Activated naive CD4-positive, alpha-beta T cell treated with anti-CD3 and anti-CD28 coated beads, Interleukin-2, amount 10 ng/mL, durations not matched to agents 7 days and 5 days (primary cell): ENCODE results near the gene PDE6A.

Source experiments
- CTCF ChIA-PET: fragments of 350-600 bp; sonication (Branson Sonifier 250); formaldehyde crosslinking; loops from one replicate; lab custom pipeline; 2021; ENCODE audit warnings: antibody characterized with exemption; lab: Charles Lee
- DNase-seq: peaks from one replicate; pipeline ENCODE4 v3.0.0-alpha.2; 2020
- H3K27ac Mint-ChIP-seq: one replicate; pipeline ENCODE4 v1.8.0; 2021; ENCODE audit warnings: mild to moderate bottlenecking, moderate library complexity, mixed read lengths
- H3K27me3 Mint-ChIP-seq: one replicate; pipeline ENCODE4 v1.8.0; 2021; ENCODE audit warnings: mild to moderate bottlenecking, mixed read lengths
- H3K36me3 Mint-ChIP-seq: one replicate; pipeline ENCODE4 v1.8.0; 2021; ENCODE audit warnings: mixed read lengths
- H3K4me1 Mint-ChIP-seq: one replicate; pipeline ENCODE4 v1.8.0; 2021; ENCODE audit warnings: mixed read lengths
- H3K4me3 Mint-ChIP-seq: one replicate; pipeline ENCODE4 v1.8.0; 2021; ENCODE audit warnings: mild to moderate bottlenecking, moderate library complexity, mixed read lengths
- H3K9me3 Mint-ChIP-seq: one replicate; pipeline ENCODE4 v1.8.0; 2021; ENCODE audit warnings: mixed read lengths

Gene PDE6A

DNA sequence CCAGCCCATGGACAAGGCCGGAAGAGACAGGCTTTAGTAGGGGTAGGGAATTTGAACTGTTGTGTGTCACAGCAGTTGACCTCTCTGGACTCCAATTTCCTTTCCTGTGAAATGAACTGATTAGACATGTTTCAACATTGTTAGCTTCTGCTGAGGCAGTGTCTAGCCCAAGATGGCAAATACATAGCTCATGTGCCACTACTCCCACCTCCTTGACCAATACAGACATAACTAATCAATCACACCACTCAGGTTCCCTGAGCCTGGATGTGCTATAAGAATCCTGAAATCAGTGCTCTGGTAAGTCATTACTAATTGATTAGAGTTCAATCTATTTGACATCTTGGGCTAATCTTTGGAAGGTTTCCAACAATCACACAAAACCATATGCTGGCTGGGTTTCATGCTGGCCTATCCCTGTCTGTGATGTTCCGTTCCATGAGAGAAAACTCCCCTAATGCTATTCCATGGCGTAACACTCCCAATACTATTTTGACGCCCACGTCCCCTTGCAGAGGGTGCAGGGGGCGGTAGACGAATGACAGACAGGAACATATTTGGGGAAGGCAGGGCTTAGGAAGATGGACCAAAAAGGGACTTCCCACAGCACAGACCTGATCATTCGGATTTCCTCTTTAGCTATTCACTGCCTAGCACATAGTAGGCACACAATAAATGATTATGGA is 95.2 kb downstream of the PDE6A start:
- no peak for DNase-seq
- Mint-ChIP-seq H3K27me3 (no peaks in the 10 kb centered on the region), H3K9me3 (no peaks in the 10 kb centered on the region), H3K27ac (no peak overlapping the region), H3K36me3 (peaks cover 14% of the 10 kb centered on the region), H3K4me3 (no peak overlapping the region), H3K4me1 (no peaks in the 10 kb centered on the region)
- CTCF ChIA-PET, result interaction anchor here (0.9 to 16.6 kb wide), 5 partner anchors 12 to 141 kb away, joined by 3 to 188 read pairs (median 4); no protein-coding TSS in a partner anchor

DNA sequence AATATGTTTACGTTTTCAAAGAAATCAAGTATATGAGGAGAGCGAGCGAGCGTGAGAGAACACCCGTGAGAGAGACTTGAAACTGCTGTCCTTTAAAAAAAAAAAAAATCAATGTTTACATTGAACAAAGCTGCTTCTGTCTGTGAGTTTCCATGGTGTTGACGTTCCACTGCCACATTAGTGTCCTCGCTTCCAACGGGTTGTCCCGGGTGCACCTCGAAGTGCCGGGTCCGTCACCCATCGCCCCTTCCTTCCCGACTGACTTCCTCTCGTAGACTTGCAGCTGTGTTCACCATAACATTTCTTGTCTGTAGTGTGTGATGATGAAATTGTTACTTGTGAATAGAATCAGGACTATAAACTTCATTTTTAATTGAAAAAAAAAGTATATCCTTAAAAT is 97.0 kb downstream of the PDE6A start:
- CTCF ChIA-PET, result interaction anchor here (0.6 to 16.6 kb wide), 3 partner anchors 12 to 191 kb away, joined by 3 to 188 read pairs (median 8); no protein-coding TSS in a partner anchor
- H3K27ac Mint-ChIP-seq, result no peak overlapping the region

DNA sequence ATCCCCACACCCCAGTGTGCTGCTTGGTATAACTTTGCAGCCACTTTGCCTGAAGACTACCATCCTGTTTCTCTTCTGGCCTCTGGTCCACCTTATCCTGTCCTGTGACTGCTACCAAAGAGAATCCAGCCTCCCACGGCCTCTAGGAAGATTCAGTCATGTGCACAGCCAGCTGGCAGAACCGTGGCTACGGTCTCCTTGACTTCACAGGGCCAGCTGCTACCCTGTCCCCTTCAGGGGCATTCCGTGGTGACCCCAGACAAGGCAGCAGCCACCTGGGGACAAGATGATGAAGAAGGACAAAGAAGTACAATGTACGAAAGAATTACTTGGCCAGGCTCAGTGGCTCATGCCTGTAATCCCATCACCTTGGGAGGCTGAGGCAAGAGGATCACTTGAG is 98.6 kb downstream of the PDE6A start:
- H3K9me3 Mint-ChIP-seq, result no peaks in the 10 kb centered on the region
- CTCF ChIA-PET, result interaction anchor here (0.7 to 16.6 kb wide), 4 partner anchors 10 to 201 kb away, joined by 3 to 188 read pairs (median 4); no protein-coding TSS in a partner anchor
- no peak overlapping the region for H3K27ac Mint-ChIP-seq
- H3K36me3 Mint-ChIP-seq, result peaks cover 17% of the 10 kb centered on the region
- no peak for DNase-seq
- no peaks in the 10 kb centered on the region for H3K4me1 Mint-ChIP-seq
- no peaks in the 10 kb centered on the region for H3K27me3 Mint-ChIP-seq
- no peak overlapping the region for H3K4me3 Mint-ChIP-seq

More for the DNA sequence above, 97.0 kb downstream of the PDE6A start:
- no peaks in the 10 kb centered on the region for H3K9me3 Mint-ChIP-seq
- H3K27me3 Mint-ChIP-seq, result no peaks in the 10 kb centered on the region
- no peaks in the 10 kb centered on the region for H3K4me1 Mint-ChIP-seq
- no peak for DNase-seq
- no peak overlapping the region for H3K4me3 Mint-ChIP-seq
- H3K36me3 Mint-ChIP-seq, result peaks cover 17% of the 10 kb centered on the region

DNA sequence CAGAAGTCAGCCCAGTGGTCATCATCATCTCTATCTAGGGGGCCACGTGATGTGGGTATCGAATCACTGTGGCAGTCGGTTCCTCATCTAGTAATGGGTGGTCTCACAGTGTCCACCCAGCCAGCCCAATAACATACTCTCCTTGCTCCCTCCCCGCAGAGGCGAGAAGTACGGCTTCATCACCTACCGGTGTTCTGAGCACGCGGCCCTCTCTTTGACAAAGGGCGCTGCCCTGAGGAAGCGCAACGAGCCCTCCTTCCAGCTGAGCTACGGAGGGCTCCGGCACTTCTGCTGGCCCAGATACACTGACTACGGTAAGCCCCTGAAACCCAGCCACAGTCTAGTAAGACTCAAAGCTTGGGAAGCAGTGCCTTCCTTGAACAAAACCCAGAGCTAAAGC is 99.0 kb downstream of the PDE6A start:
- CTCF ChIA-PET, result interaction anchor here (0.7 to 16.6 kb wide), 4 partner anchors 10 to 201 kb away, joined by 3 to 188 read pairs (median 4); no protein-coding TSS in a partner anchor
- no peak for DNase-seq
- Mint-ChIP-seq H3K36me3 (peaks cover 17% of the 10 kb centered on the region), H3K4me1 (no peaks in the 10 kb centered on the region), H3K27ac (no peak overlapping the region), H3K9me3 (no peaks in the 10 kb centered on the region), H3K27me3 (no peaks in the 10 kb centered on the region), H3K4me3 (no peak overlapping the region)

DNA sequence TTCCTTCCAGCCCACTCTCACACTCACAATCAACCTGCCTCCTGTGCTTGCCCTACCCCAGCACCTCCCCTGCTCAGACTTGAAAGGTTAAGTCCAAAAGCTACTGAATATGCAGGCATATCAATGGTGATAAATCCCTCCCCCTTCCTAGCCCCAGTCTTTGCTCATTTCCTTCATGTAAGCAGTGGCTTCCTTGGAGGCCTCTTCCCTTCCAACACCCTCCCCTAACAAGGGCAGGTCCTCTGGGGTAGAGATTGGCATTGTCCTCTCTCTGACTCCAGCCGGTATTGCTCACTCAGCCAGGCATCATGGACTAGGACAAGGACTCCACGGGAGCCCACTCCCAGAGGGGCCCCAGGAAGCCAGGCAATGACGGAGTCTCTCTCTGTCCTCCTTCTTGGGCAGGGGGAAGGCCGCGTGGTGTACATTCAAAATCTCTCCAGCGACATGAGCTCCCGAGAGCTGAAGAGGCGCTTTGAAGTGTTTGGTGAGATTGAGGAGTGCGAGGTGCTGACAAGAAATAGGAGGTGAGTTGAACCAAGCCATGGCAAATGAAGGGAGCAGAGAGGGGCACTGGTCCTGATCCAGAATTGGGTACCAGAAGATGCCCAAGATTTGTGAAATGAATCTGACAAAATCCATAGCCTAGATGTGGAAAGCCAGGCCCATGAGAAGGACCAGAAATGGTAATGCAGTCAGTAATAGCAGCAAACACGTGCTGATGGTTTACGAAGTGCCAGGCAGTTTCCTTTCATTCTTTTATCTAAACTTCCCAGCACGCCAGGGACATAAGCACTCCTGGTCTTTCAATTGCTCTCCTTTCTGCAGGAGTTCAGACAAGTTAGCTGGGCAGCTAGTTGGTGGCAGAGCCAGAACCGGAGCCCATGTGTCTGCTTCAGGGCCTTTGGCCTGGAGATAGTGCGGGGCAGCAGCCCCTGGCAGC is 102.5 kb downstream of the PDE6A start:
- Mint-ChIP-seq H3K9me3 (no peaks in the 10 kb centered on the region), H3K27ac (peak overlapping the region; percentile 25), H3K27me3 (no peaks in the 10 kb centered on the region), H3K4me1 (no peaks in the 10 kb centered on the region), H3K4me3 (no peak overlapping the region), H3K36me3 (peaks cover 10% of the 10 kb centered on the region)
- DNase-seq, result no peak
- CTCF ChIA-PET, result interaction anchor here (1.4 to 16.6 kb wide), 3 partner anchors 6 to 148 kb away, joined by 6 to 188 read pairs (median 188); no protein-coding TSS in a partner anchor

DNA sequence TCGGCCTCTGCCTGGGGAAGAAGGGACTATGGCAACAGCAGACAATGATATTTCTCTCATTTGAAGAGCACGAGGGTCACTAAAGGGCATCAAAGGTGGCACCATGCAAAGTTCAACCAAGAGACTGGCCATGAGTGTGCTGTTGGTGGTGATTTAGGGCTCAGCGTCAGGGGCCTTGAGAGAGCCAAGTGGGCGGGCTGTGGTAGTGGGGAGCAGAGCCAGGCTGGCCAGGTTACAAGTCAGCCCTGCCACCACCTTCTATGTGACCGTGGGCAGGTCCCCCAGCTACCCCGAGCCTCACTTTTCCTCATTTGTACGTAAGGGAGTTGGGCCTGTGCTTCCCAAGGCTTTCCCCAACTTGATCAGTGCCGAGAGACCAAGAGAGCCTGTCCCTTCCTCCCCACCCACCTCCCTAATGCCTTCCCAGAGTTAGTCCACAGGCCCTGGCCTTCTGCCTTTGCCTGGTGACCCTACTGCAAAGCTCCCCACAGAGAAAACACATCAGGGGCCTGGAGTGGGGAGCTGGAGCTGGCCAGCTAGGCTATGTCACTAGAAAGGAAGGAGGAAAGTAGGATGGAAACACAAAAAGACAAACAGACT is 104.3 kb downstream of the PDE6A start:
- no peak for DNase-seq
- Mint-ChIP-seq H3K27me3 (no peaks in the 10 kb centered on the region), H3K27ac (no peak overlapping the region), H3K9me3 (no peaks in the 10 kb centered on the region), H3K4me1 (no peaks in the 10 kb centered on the region), H3K4me3 (no peak overlapping the region), H3K36me3 (peaks cover 5% of the 10 kb centered on the region)
- CTCF ChIA-PET, result interaction anchor here (0.6 to 13.9 kb wide), 6 partner anchors 9 to 204 kb away, joined by 3 to 219 read pairs (median 92); partner anchors contain the start of gene SLC26A2

DNA sequence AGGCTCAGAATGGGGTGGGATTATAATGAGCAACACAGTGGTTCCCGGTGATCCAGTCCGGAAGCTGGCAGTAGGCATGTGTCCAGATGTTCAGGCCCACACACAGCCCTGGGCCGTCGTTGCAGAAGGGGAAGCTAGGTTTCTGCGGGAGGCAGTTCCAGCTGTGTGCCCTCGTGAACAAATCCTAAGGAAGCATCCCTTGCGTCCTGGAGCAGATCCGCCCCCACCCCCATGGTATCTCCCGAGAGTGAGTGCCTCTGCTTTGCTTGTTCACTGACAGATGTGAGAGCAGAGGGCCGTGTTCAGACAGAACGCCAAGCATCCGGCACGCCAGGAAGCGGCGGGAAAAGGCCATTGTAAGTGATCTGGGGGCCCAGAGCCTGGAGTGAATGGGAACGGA is 104.8 kb downstream of the PDE6A start:
- Mint-ChIP-seq H3K36me3 (peaks cover 9% of the 10 kb centered on the region), H3K9me3 (no peaks in the 10 kb centered on the region), H3K4me1 (no peaks in the 10 kb centered on the region), H3K27ac (no peak overlapping the region), H3K27me3 (no peaks in the 10 kb centered on the region), H3K4me3 (no peak overlapping the region)
- CTCF ChIA-PET, result interaction anchor here (0.9 to 13.9 kb wide), 6 partner anchors 11 to 203 kb away, joined by 3 to 219 read pairs (median 104); partner anchors contain the start of gene SLC26A2
- no peak for DNase-seq

DNA sequence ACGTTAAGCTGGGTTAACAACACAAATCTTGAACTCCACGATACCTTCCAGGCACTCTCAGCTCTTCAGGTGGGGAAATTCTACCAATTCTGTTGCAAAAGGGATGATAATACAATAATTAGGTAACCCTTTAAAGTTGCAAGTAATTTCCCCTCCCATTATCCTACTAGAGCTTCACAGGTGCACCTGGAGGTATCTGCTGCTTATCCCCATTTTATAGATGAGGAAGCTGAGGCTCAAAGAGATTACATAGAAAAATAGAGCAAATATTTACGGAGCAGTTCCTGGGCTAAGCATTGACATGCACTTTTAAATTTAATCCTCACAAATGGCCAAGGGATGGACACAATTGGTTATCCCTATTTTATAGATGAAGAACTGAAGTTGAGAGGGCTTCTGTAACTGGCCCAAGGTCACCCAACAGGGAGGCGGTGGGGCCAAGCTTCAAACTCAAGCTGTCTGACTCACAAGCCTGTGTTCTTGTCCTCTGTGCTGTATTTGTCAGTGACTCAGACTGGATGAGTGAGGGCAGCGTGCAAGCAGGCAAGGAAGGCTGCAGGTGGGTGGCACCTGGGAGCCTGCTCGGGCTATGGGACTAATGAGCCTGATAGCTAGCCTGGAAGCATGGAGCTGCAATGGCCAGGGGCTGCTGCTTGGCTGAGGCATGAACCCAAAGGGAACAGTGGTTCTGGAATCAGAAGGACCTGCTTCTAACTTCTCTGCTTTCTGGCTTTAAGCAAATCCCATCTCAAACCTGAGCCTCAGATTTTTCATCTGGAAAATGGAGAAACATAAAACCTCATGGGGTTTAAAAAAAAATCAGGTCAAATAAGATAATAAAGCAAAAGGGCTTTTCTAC is 105.5 kb downstream of the PDE6A start:
- no peaks in the 10 kb centered on the region for H3K9me3 Mint-ChIP-seq
- DNase-seq, result no peak
- peaks cover 9% of the 10 kb centered on the region for H3K36me3 Mint-ChIP-seq
- H3K27me3 Mint-ChIP-seq, result no peaks in the 10 kb centered on the region
- H3K4me3 Mint-ChIP-seq, result no peak overlapping the region
- no peak overlapping the region for H3K27ac Mint-ChIP-seq
- H3K4me1 Mint-ChIP-seq, result no peaks in the 10 kb centered on the region
- CTCF ChIA-PET, result interaction anchor here (0.9 to 13.9 kb wide), 5 partner anchors 11 to 172 kb away, joined by 3 to 219 read pairs (median 180); partner anchors contain the start of gene SLC26A2

DNA sequence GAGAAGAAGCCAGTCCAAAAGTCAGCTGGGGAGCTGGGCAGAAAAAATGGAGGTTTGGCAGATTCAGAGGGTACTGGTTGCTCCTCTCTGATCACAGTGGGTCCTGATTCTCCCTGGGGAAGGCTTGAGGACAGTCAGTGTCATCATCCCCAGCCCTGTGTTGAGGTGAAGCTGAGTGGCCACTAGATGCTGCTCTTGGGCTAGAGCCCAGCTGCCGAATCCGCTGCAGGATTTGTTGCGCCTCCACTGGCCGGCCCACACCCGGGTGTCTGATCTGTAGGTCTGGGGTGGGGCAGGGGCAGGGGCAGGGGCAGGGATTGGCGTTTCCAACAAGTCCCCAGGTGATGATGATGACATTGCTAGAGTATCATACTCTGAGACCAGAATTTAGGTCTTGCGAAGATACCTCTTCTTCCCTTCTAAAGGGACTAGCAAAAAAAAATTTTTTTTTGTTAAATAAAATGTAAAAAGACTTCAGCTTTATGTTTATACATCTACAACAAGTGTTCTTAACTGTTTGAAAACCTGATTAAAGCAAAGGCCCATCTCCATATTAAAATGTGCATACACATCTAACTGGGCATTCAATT is 106.8 kb downstream of the PDE6A start:
- no peaks in the 10 kb centered on the region for H3K4me1 Mint-ChIP-seq
- no peaks in the 10 kb centered on the region for H3K9me3 Mint-ChIP-seq
- H3K36me3 Mint-ChIP-seq, result peaks cover 6% of the 10 kb centered on the region
- H3K27ac Mint-ChIP-seq, result no peak overlapping the region
- no peaks in the 10 kb centered on the region for H3K27me3 Mint-ChIP-seq
- DNase-seq, result no peak
- no peak overlapping the region for H3K4me3 Mint-ChIP-seq
- CTCF ChIA-PET, result interaction anchor here (0.7 to 13.9 kb wide), 6 partner anchors 9 to 211 kb away, joined by 3 to 219 read pairs (median 104); partner anchors contain the start of gene SLC26A2

DNA sequence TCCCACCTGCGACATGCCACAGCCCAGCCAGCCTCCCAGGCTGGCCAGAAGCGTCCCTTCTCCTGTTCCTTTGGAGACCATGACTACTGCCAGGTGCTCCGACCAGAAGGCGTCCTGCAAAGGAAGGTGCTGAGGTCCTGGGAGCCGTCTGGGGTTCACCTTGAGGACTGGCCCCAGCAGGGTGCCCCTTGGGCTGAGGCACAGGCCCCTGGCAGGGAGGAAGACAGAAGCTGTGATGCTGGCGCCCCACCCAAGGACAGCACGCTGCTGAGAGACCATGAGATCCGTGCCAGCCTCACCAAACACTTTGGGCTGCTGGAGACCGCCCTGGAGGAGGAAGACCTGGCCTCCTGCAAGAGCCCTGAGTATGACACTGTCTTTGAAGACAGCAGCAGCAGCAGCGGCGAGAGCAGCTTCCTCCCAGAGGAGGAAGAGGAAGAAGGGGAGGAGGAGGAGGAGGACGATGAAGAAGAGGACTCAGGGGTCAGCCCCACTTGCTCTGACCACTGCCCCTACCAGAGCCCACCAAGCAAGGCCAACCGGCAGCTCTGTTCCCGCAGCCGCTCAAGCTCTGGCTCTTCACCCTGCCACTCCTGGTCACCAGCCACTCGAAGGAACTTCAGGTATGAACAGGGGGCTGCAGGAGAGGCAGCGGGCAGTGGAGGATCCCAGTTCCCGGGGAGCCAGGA is 108.0 kb downstream of the PDE6A start:
- no peaks in the 10 kb centered on the region for H3K27me3 Mint-ChIP-seq
- CTCF ChIA-PET, result interaction anchor here (0.6 to 13.9 kb wide), 8 partner anchors 8 to 356 kb away, joined by 3 to 219 read pairs (median 16); partner anchors contain the start of gene SLC26A2
- H3K36me3 Mint-ChIP-seq, result peaks cover 6% of the 10 kb centered on the region

DNA sequence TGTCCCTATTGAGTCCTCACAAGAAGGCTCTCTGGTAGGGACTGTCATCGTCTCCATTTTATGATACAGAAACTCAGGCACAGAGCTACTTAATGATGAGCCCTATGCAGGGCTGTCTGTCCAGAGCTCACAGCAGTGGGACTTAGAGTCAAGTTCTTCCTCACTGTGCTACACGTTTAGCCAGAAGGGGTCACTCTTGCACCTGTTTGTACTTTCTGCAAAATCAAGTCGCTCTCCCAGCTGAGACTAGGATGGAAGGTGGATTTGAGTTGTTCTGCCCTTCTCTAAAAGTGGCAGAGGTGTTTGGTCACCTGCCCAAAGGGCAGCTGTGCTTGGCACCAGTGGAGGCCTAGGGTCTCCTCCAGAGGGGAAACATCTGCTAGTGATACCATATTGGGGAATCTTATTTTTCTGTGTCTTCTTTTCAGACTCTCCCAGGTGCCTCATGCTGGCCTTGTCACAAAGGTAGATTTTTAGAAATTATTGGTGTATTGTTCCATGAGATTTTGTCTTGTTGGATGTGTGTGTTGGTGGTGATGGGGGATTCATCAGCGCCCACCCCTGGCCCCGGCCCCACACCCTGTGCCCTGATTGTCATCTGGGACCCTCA is 110.2 kb downstream of the PDE6A start:
- no peak overlapping the region for H3K4me3 Mint-ChIP-seq
- no peaks in the 10 kb centered on the region for H3K4me1 Mint-ChIP-seq
- CTCF ChIA-PET, result interaction anchor here (0.6 to 14.9 kb wide), 41 partner anchors 9 to 516 kb away, joined by 3 to 219 read pairs (median 4); partner anchors contain the start of genes HMGXB3, SLC26A2 and TIGD6
- peaks cover 6% of the 10 kb centered on the region for H3K36me3 Mint-ChIP-seq
- DNase-seq, result peak; percentile 77
- no peaks in the 10 kb centered on the region for H3K9me3 Mint-ChIP-seq
- no peak overlapping the region for H3K27ac Mint-ChIP-seq
- no peaks in the 10 kb centered on the region for H3K27me3 Mint-ChIP-seq

More for the DNA sequence above, 108.0 kb downstream of the PDE6A start:
- Mint-ChIP-seq H3K27ac (no peak overlapping the region), H3K4me3 (no peak overlapping the region), H3K9me3 (no peaks in the 10 kb centered on the region), H3K4me1 (no peaks in the 10 kb centered on the region)
- no peak for DNase-seq
